Renal cortical epithelial cell (primary cell): ENCODE results near the gene NDUFB7. TPM values are rescaled to one million over a fixed set of nuclear protein-coding genes. Genes with fewer than 3 reads are reported as not detected.
"Not testable (repeated sequence)": the region's sequence is repeated elsewhere in the genome, so short reads cannot be mapped to it uniquely, and the experiment has no call there.

Experiments
- DNase-seq: peaks from one replicate; pipeline ENCODE4 v3.0.0-alpha.2; 2011; ENCODE audit warnings: low read depth
- total RNA-seq: library from RNA; depleted of rRNA; stranded (reverse); fragments of >200 nt; gene quantifications from 2 replicates; pipeline ENCODE4 v1.2.3, GENCODE V29; 2014

The NDUFB7 gene
- total RNA-seq, 1 donor from 2014 or later, result 108 TPM

GRCh38 chr19:14570864-14571527 lies 870 bp downstream of the NDUFB7 start:
- DNase-seq, result no peak

- no peak for DNase-seq
Measured at GRCh38 chr19:14567079-14567478, 4.8 kb downstream of the NDUFB7 start.

- no peak for DNase-seq
Measured at GRCh38 chr19:14566712-14567077, 5.2 kb downstream of the NDUFB7 start.

GRCh38 chr19:14565765-14566711 lies 5.8 kb downstream of the NDUFB7 start:
- DNase-seq, result no peak

- no peak for DNase-seq
Measured at GRCh38 chr19:14565298-14565679, 6.6 kb downstream of the NDUFB7 start.

- not testable (repeated sequence) for DNase-seq
Measured at GRCh38 chr19:14564652-14565297, 7.1 kb downstream of the NDUFB7 start.

GRCh38 chr19:14563989-14564651 lies 7.7 kb downstream of the NDUFB7 start:
- DNase-seq, result no peak

- no peak for DNase-seq
Measured at GRCh38 chr19:14563590-14563926, 8.3 kb downstream of the NDUFB7 start.

- DNase-seq, result no peak
Measured at GRCh38 chr19:14562660-14563589, 8.9 kb downstream of the NDUFB7 start.

- peak; percentile 43 for DNase-seq
Measured at GRCh38 chr19:14561847-14562351, 10.0 kb downstream of the NDUFB7 start.

- no peak for DNase-seq
Measured at GRCh38 chr19:14561249-14561648, 10.6 kb downstream of the NDUFB7 start.

- DNase-seq, result no peak
Measured at GRCh38 chr19:14560776-14561108, 11.1 kb downstream of the NDUFB7 start.

- DNase-seq, result no peak
Measured at GRCh38 chr19:14559916-14560775, 11.7 kb downstream of the NDUFB7 start.

GRCh38 chr19:14558370-14559066 lies 13.3 kb downstream of the NDUFB7 start:
- DNase-seq, result no peak

GRCh38 chr19:14556662-14557188 lies 15.1 kb downstream of the NDUFB7 start:
- peak; percentile 64 for DNase-seq

- peak; percentile 63 for DNase-seq
Measured at GRCh38 chr19:14555918-14556661, 15.8 kb downstream of the NDUFB7 start.

- DNase-seq, result no peak
Measured at GRCh38 chr19:14554382-14554812, 17.5 kb downstream of the NDUFB7 start.

- no peak for DNase-seq
Measured at GRCh38 chr19:14553939-14554243, 18.0 kb downstream of the NDUFB7 start.
